Skeletal muscle cell (primary cell): ENCODE measurements around the gene PAQR9.

Source experiments
- DNase-seq: peaks from one replicate; pipeline ENCODE4 v3.0.0-alpha.2; 2010; ENCODE audit warnings: low read depth
- H3K4me3 ChIP-seq: 2 replicates; pipeline ENCODE4 v1.5.1; 2011; ENCODE audit warnings: low read depth, mild to moderate bottlenecking, control low read depth, low read length, moderate library complexity

Gene PAQR9

GRCh38 chr3:142930463-142930862, 33.0 kb downstream of the PAQR9 start:
- DNase-seq = no peak
- no peak overlapping the region for H3K4me3 ChIP-seq

- DNase-seq = no peak
- H3K4me3 ChIP-seq = no peak overlapping the region
Observed at GRCh38 chr3:142929890-142930289, 33.6 kb downstream of the PAQR9 start.

- no peak for DNase-seq
- H3K4me3 ChIP-seq = no peak overlapping the region
Observed at GRCh38 chr3:142929109-142929508, 34.4 kb downstream of the PAQR9 start.

GRCh38 chr3:142926368-142926944, 37.0 kb downstream of the PAQR9 start:
- H3K4me3 ChIP-seq = no peak overlapping the region

GRCh38 chr3:142925140-142925539, 38.3 kb downstream of the PAQR9 start:
- no peak overlapping the region for H3K4me3 ChIP-seq
- DNase-seq = no peak

More at GRCh38 chr3:142926368-142926944, 37.0 kb downstream of the PAQR9 start:
- DNase-seq = no peak

- no peak for DNase-seq
- H3K4me3 ChIP-seq = no peak overlapping the region
Observed at GRCh38 chr3:142923694-142924093, 39.8 kb downstream of the PAQR9 start.

- no peak overlapping the region for H3K4me3 ChIP-seq
- no peak for DNase-seq
Observed at GRCh38 chr3:142916605-142917004, 46.9 kb downstream of the PAQR9 start.

- DNase-seq = no peak
- H3K4me3 ChIP-seq = no peak overlapping the region
Observed at GRCh38 chr3:142915636-142916035, 47.8 kb downstream of the PAQR9 start.

- DNase-seq = no peak
- no peak overlapping the region for H3K4me3 ChIP-seq
Observed at GRCh38 chr3:142914286-142914811, 49.1 kb downstream of the PAQR9 start.

GRCh38 chr3:142913432-142913831, 50.0 kb downstream of the PAQR9 start:
- no peak for DNase-seq
- H3K4me3 ChIP-seq = no peak overlapping the region

GRCh38 chr3:142912402-142913172, 50.9 kb downstream of the PAQR9 start:
- DNase-seq = no peak
- no peak overlapping the region for H3K4me3 ChIP-seq
